ENCODE measurements around the gene CNTN5. TPM values are rescaled to one million over a fixed set of nuclear protein-coding genes. Genes with fewer than 3 reads are reported as not detected.

Gene CNTN5
- total RNA-seq, 2 donors from 2014 or later = 0.23 to 0.33 TPM

GRCh38 chr11:99676292-99676691, 655.5 kb downstream of the CNTN5 start:
- no peak for DNase-seq (ENCODE audit: low spot score)
- intact Hi-C loops (cut with DNase I) = no loop called here

GRCh38 chr11:99682171-99682570, 661.4 kb downstream of the CNTN5 start:
- intact Hi-C loops (cut with DNase I) = no loop called here
- no peak for DNase-seq (ENCODE audit: low spot score)

GRCh38 chr11:99682646-99683045, 661.9 kb downstream of the CNTN5 start:
- no peak for DNase-seq (ENCODE audit: low spot score)
- intact Hi-C loops (cut with DNase I) = no loop called here

- no peak for DNase-seq (ENCODE audit: low spot score)
- intact Hi-C loops (cut with DNase I) = no loop called here
These were observed 663.2 kb downstream of the CNTN5 start for GRCh38 chr11:99683933-99684332.

GRCh38 chr11:99686838-99687237, 666.1 kb downstream of the CNTN5 start:
- intact Hi-C loops (cut with DNase I) = no loop called here
- DNase-seq (ENCODE audit: low spot score) = no peak

- intact Hi-C loops (cut with DNase I) = no loop called here
These were observed 666.6 kb downstream of the CNTN5 start for GRCh38 chr11:99687320-99687719.

GRCh38 chr11:99693941-99694492, 673.3 kb downstream of the CNTN5 start:
- intact Hi-C loops (cut with DNase I) = no loop called here

More at GRCh38 chr11:99687320-99687719, 666.6 kb downstream of the CNTN5 start:
- no peak for DNase-seq (ENCODE audit: low spot score)

GRCh38 chr11:99695106-99695505, 674.4 kb downstream of the CNTN5 start:
- intact Hi-C loops (cut with DNase I) = no loop called here
- no peak for DNase-seq (ENCODE audit: low spot score)

More at GRCh38 chr11:99693941-99694492, 673.3 kb downstream of the CNTN5 start:
- DNase-seq (ENCODE audit: low spot score) = no peak

GRCh38 chr11:99706848-99707247, 686.1 kb downstream of the CNTN5 start:
- intact Hi-C loops (cut with DNase I) = no loop called here
- no peak for DNase-seq (ENCODE audit: low spot score)

GRCh38 chr11:99708928-99709672, 688.4 kb downstream of the CNTN5 start:
- intact Hi-C loops (cut with DNase I) = no loop called here
- DNase-seq (ENCODE audit: low spot score) = no peak

GRCh38 chr11:99716302-99716701, 695.6 kb downstream of the CNTN5 start:
- intact Hi-C loops (cut with DNase I) = no loop called here
- DNase-seq (ENCODE audit: low spot score) = no peak

- intact Hi-C loops (cut with DNase I) = no loop called here
- DNase-seq (ENCODE audit: low spot score) = no peak
These were observed 697.5 kb downstream of the CNTN5 start for GRCh38 chr11:99718291-99718690.

GRCh38 chr11:99739464-99740089, 718.8 kb downstream of the CNTN5 start:
- no peak for DNase-seq (ENCODE audit: low spot score)
- intact Hi-C loops (cut with DNase I) = loop anchor here in 1 of 2 donors (5.0 kb wide), 1 partner anchor 1083 kb away; no protein-coding TSS in a partner anchor

GRCh38 chr11:99742501-99742900, 721.8 kb downstream of the CNTN5 start:
- intact Hi-C loops (cut with DNase I) = loop anchor here in 1 of 2 donors (5.0 kb wide), 1 partner anchor 1080 kb away; no protein-coding TSS in a partner anchor

GRCh38 chr11:99759787-99760186, 739.0 kb downstream of the CNTN5 start:
- no peak for DNase-seq (ENCODE audit: low spot score)
- intact Hi-C loops (cut with DNase I) = no loop called here

More at GRCh38 chr11:99742501-99742900, 721.8 kb downstream of the CNTN5 start:
- DNase-seq (ENCODE audit: low spot score) = no peak

- intact Hi-C loops (cut with DNase I) = no loop called here
These were observed 746.1 kb downstream of the CNTN5 start for GRCh38 chr11:99766811-99767210.

GRCh38 chr11:99773646-99774045, 752.9 kb downstream of the CNTN5 start:
- no peak for DNase-seq (ENCODE audit: low spot score)
- intact Hi-C loops (cut with DNase I) = no loop called here

More at GRCh38 chr11:99766811-99767210, 746.1 kb downstream of the CNTN5 start:
- no peak for DNase-seq (ENCODE audit: low spot score)

GRCh38 chr11:99781074-99781473, 760.3 kb downstream of the CNTN5 start:
- DNase-seq (ENCODE audit: low spot score) = no peak
- intact Hi-C loops (cut with DNase I) = no loop called here

GRCh38 chr11:99791354-99791753, 770.6 kb downstream of the CNTN5 start:
- DNase-seq (ENCODE audit: low spot score) = no peak
- intact Hi-C loops (cut with DNase I) = no loop called here

GRCh38 chr11:99795999-99796398, 775.2 kb downstream of the CNTN5 start:
- intact Hi-C loops (cut with DNase I) = no loop called here
- DNase-seq (ENCODE audit: low spot score) = no peak
